ENCODE results near the gene GRIN1. TPM values are rescaled to one million over a fixed set of nuclear protein-coding genes. Genes with fewer than 3 reads are reported as not detected.

GRIN1 gene
- total and polyA plus RNA-seq, 2 donors: 0.18 to 0.19 TPM

- Histone ChIP-seq H3K4me3 (ENCODE audit: low read length in 2 of 2) (no peak overlapping the region), H3K4me1 (ENCODE audit: control insufficient read depth in 2 of 2, insufficient read depth in 2 of 2, low read length in 2 of 2) (no peaks in the 10 kb centered on the region), H3K9me3 (ENCODE audit: control insufficient read depth in 2 of 2, insufficient read depth in 1 of 2, low read length in 1 of 2) (peaks cover 0 to 22% of the 10 kb centered on the region in 2 donors), H3K27ac (ENCODE audit: low read depth in 1 of 2, low read length in 1 of 2) (no peak overlapping the region), H3K36me3 (ENCODE audit: control insufficient read depth in 2 of 2, insufficient read depth in 2 of 2, low read length in 1 of 2) (no peaks in the 10 kb centered on the region), H3K27me3 (ENCODE audit: control insufficient read depth in 2 of 2, insufficient read depth in 1 of 2, low read length in 1 of 2) (peaks cover 8 to 56% of the 10 kb centered on the region in 2 donors)
- WGBS: 40% methylated on average over 34 of the region's 34 CpGs
- no peak for DNase-seq (ENCODE audit: low read depth in 6 of 9, low spot score in 9 of 9)
Observed at GRCh38 chr9:137150617-137151457, 11.9 kb downstream of the GRIN1 start.

GRCh38 chr9:137152844-137153405, 14.0 kb downstream of the GRIN1 start:
- Histone ChIP-seq H3K36me3 (ENCODE audit: control insufficient read depth in 2 of 2, insufficient read depth in 2 of 2, low read length in 1 of 2) (no peaks in the 10 kb centered on the region), H3K9me3 (ENCODE audit: control insufficient read depth in 2 of 2, insufficient read depth in 1 of 2, low read length in 1 of 2) (peaks cover 0 to 22% of the 10 kb centered on the region in 2 donors), H3K27ac (ENCODE audit: low read depth in 1 of 2, low read length in 1 of 2) (no peak overlapping the region), H3K27me3 (ENCODE audit: control insufficient read depth in 2 of 2, insufficient read depth in 1 of 2, low read length in 1 of 2) (peaks cover 17 to 58% of the 10 kb centered on the region in 2 donors), H3K4me1 (ENCODE audit: control insufficient read depth in 2 of 2, insufficient read depth in 2 of 2, low read length in 2 of 2) (peaks cover 2 to 3% of the 10 kb centered on the region in 2 donors), H3K4me3 (ENCODE audit: low read length in 2 of 2) (no peak overlapping the region)
- no peak for DNase-seq (ENCODE audit: low read depth in 6 of 9, low spot score in 9 of 9)
- WGBS: 94% methylated on average over 7 of the region's 7 CpGs

GRCh38 chr9:137156567-137157375, 17.8 kb downstream of the GRIN1 start:
- H3K27ac ChIP-seq (ENCODE audit: low read depth in 1 of 2, low read length in 1 of 2): no peak overlapping the region
- H3K4me3 ChIP-seq (ENCODE audit: low read length in 2 of 2): peak overlapping the region in 1 of 2 donors; percentile 26
- H3K9me3 ChIP-seq (ENCODE audit: control insufficient read depth in 2 of 2, insufficient read depth in 1 of 2, low read length in 1 of 2): peaks cover 0 to 3% of the 10 kb centered on the region in 2 donors
- peaks cover 2 to 3% of the 10 kb centered on the region in 2 donors for H3K4me1 ChIP-seq (ENCODE audit: control insufficient read depth in 2 of 2, insufficient read depth in 2 of 2, low read length in 2 of 2)
- no peaks in the 10 kb centered on the region for H3K36me3 ChIP-seq (ENCODE audit: control insufficient read depth in 2 of 2, insufficient read depth in 2 of 2, low read length in 1 of 2)
- peak in 1 of 9 donors; percentile 33 for DNase-seq (ENCODE audit: low read depth in 6 of 9, low spot score in 9 of 9)
- H3K27me3 ChIP-seq (ENCODE audit: control insufficient read depth in 2 of 2, insufficient read depth in 1 of 2, low read length in 1 of 2): peaks cover 30 to 75% of the 10 kb centered on the region in 2 donors
- 5% methylated on average over 65 of the region's 65 CpGs for WGBS

GRCh38 chr9:137157618-137158415, 18.9 kb downstream of the GRIN1 start:
- Histone ChIP-seq H3K36me3 (ENCODE audit: control insufficient read depth in 2 of 2, insufficient read depth in 2 of 2, low read length in 1 of 2) (no peaks in the 10 kb centered on the region), H3K27me3 (ENCODE audit: control insufficient read depth in 2 of 2, insufficient read depth in 1 of 2, low read length in 1 of 2) (peaks cover 39 to 84% of the 10 kb centered on the region in 2 donors), H3K4me1 (ENCODE audit: control insufficient read depth in 2 of 2, insufficient read depth in 2 of 2, low read length in 2 of 2) (peaks cover 3 to 6% of the 10 kb centered on the region in 2 donors), H3K4me3 (ENCODE audit: low read length in 2 of 2) (no peak overlapping the region), H3K27ac (ENCODE audit: low read depth in 1 of 2, low read length in 1 of 2) (no peak overlapping the region), H3K9me3 (ENCODE audit: control insufficient read depth in 2 of 2, insufficient read depth in 1 of 2, low read length in 1 of 2) (no peaks in the 10 kb centered on the region)
- 70% methylated on average over 19 of the region's 19 CpGs for WGBS
- DNase-seq (ENCODE audit: low read depth in 6 of 9, low spot score in 9 of 9): no peak

GRCh38 chr9:137158625-137159024, 19.7 kb downstream of the GRIN1 start:
- H3K27ac ChIP-seq (ENCODE audit: low read depth in 1 of 2, low read length in 1 of 2): no peak overlapping the region
- no peaks in the 10 kb centered on the region for H3K9me3 ChIP-seq (ENCODE audit: control insufficient read depth in 2 of 2, insufficient read depth in 1 of 2, low read length in 1 of 2)
- WGBS: 18% methylated on average over 4 of the region's 4 CpGs
- H3K4me1 ChIP-seq (ENCODE audit: control insufficient read depth in 2 of 2, insufficient read depth in 2 of 2, low read length in 2 of 2): peaks cover 3 to 13% of the 10 kb centered on the region in 2 donors
- DNase-seq (ENCODE audit: low read depth in 6 of 9, low spot score in 9 of 9): no peak
- no peaks in the 10 kb centered on the region for H3K36me3 ChIP-seq (ENCODE audit: control insufficient read depth in 2 of 2, insufficient read depth in 2 of 2, low read length in 1 of 2)
- no peak overlapping the region for H3K4me3 ChIP-seq (ENCODE audit: low read length in 2 of 2)
- H3K27me3 ChIP-seq (ENCODE audit: control insufficient read depth in 2 of 2, insufficient read depth in 1 of 2, low read length in 1 of 2): peaks cover 41 to 92% of the 10 kb centered on the region in 2 donors

GRCh38 chr9:137159105-137160053, 20.4 kb downstream of the GRIN1 start:
- Histone ChIP-seq H3K4me3 (ENCODE audit: low read length in 2 of 2) (no peak overlapping the region), H3K36me3 (ENCODE audit: control insufficient read depth in 2 of 2, insufficient read depth in 2 of 2, low read length in 1 of 2) (no peaks in the 10 kb centered on the region), H3K9me3 (ENCODE audit: control insufficient read depth in 2 of 2, insufficient read depth in 1 of 2, low read length in 1 of 2) (no peaks in the 10 kb centered on the region), H3K27ac (ENCODE audit: low read depth in 1 of 2, low read length in 1 of 2) (no peak overlapping the region), H3K4me1 (ENCODE audit: control insufficient read depth in 2 of 2, insufficient read depth in 2 of 2, low read length in 2 of 2) (peaks cover 3 to 13% of the 10 kb centered on the region in 2 donors), H3K27me3 (ENCODE audit: control insufficient read depth in 2 of 2, insufficient read depth in 1 of 2, low read length in 1 of 2) (peaks cover 46 to 99% of the 10 kb centered on the region in 2 donors)
- no peak for DNase-seq (ENCODE audit: low read depth in 6 of 9, low spot score in 9 of 9)
- 52% methylated on average over 14 of the region's 14 CpGs for WGBS

- no peak for DNase-seq (ENCODE audit: low read depth in 6 of 9, low spot score in 9 of 9)
- WGBS: 85% methylated on average over 17 of the region's 17 CpGs
- Histone ChIP-seq H3K4me3 (ENCODE audit: low read length in 2 of 2) (no peak overlapping the region), H3K36me3 (ENCODE audit: control insufficient read depth in 2 of 2, insufficient read depth in 2 of 2, low read length in 1 of 2) (no peaks in the 10 kb centered on the region), H3K27me3 (ENCODE audit: control insufficient read depth in 2 of 2, insufficient read depth in 1 of 2, low read length in 1 of 2) (peaks cover 48 to 99% of the 10 kb centered on the region in 2 donors), H3K9me3 (ENCODE audit: control insufficient read depth in 2 of 2, insufficient read depth in 1 of 2, low read length in 1 of 2) (no peaks in the 10 kb centered on the region), H3K27ac (ENCODE audit: low read depth in 1 of 2, low read length in 1 of 2) (no peak overlapping the region), H3K4me1 (ENCODE audit: control insufficient read depth in 2 of 2, insufficient read depth in 2 of 2, low read length in 2 of 2) (peaks cover 3 to 13% of the 10 kb centered on the region in 2 donors)
Observed at GRCh38 chr9:137160054-137160425, 21.1 kb downstream of the GRIN1 start.

Data from thymus (tissue), 11 donors.